ENCODE measurements around the gene GABBR2. TPM values are rescaled to one million over a fixed set of nuclear protein-coding genes. Genes with fewer than 3 reads are reported as not detected.

GABBR2 gene
- total RNA-seq, 2 experiments from 2014 or later = not detected

DNA sequence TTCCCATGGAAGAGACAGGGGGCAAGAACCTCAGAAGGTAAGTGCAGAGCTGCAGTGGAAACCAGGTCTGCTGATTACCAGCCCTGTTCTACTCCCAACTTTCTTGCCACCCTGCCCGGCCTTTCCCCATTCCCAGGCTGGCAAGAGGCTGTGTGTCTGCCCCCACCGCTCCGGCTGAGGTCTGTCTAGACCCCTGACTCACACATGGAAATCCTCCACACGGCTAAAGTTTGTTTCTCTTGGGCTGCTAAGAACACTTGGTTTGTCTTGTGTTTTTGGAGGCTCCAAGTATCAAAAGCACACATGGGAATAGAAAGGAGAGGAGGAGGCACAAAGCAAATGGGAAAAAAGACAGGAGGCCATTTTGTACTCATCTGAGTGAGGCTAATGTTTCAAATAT, 168.3 kb downstream of the GABBR2 start:
- Mint-ChIP-seq H3K27ac (no peak overlapping the region), H3K4me3 (no peak overlapping the region), H3K4me1 (no peaks in the 10 kb centered on the region), H3K9me3 (ENCODE audit: low read depth) (no peaks in the 10 kb centered on the region), H3K36me3 (ENCODE audit: low read depth) (no peaks in the 10 kb centered on the region), H3K27me3 (peaks cover 11% of the 10 kb centered on the region)
- ATAC-seq (no peak), DNase-seq (no peak)
- ChIA-PET POLR2A (no interaction called here), CTCF (no interaction called here)
- intact Hi-C loops (cut with DNase I, micrococcal nuclease) = loop anchor here in 1 of 2 experiments (10.0 kb wide), 1 partner anchor 234 kb away; no protein-coding TSS in a partner anchor

- ChIA-PET CTCF (no interaction called here), POLR2A (no interaction called here)
- intact Hi-C loops (cut with DNase I, micrococcal nuclease) = loop anchor here (5.0 to 10.0 kb wide), 3 partner anchors 165 to 237 kb away; partner anchors contain the start of gene GABBR2 (in 1 of the 2)
- no peaks in the 10 kb centered on the region for H3K4me1 Mint-ChIP-seq
- H3K4me3 Mint-ChIP-seq = no peak overlapping the region
- H3K9me3 Mint-ChIP-seq (ENCODE audit: low read depth) = no peaks in the 10 kb centered on the region
- no peak overlapping the region for H3K27ac Mint-ChIP-seq
- ATAC-seq (no peak), DNase-seq (no peak)
- H3K27me3 Mint-ChIP-seq = peaks cover 11% of the 10 kb centered on the region
- H3K36me3 Mint-ChIP-seq (ENCODE audit: low read depth) = no peaks in the 10 kb centered on the region
Observed at GRCh38 chr9:98539954-98540353, 168.8 kb downstream of the GABBR2 start.

DNA sequence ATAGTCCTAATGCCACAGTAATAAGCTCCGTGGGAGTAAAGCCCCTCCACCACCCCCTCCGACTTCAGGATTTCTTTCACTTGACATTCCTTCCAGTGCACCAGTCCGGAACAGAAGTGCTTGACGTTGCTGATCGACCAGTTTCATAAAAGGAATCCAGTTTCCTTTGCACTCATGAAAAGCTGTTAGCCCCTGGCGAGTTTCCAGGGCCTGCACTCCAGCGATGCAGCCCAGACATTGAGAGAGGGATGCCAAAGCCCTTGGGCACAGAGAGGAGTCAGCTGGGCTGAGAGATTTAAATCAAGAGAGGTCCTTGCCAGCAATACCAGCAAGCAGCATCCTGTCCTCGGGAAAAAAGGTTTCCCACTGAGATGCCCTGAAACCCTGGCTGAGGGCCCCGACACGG, 170.1 kb downstream of the GABBR2 start:
- Mint-ChIP-seq H3K36me3 (ENCODE audit: low read depth) (no peaks in the 10 kb centered on the region), H3K27me3 (peaks cover 4% of the 10 kb centered on the region), H3K4me3 (no peak overlapping the region), H3K27ac (no peak overlapping the region), H3K9me3 (ENCODE audit: low read depth) (no peaks in the 10 kb centered on the region), H3K4me1 (no peaks in the 10 kb centered on the region)
- ATAC-seq (no peak), DNase-seq (no peak)
- intact Hi-C loops (cut with DNase I, micrococcal nuclease) = loop anchor here (5.0 to 10.0 kb wide), 2 partner anchors 166 to 239 kb away; partner anchors contain the start of gene GABBR2 (in 1 of the 2)
- CTCF ChIA-PET = no interaction called here
- POLR2A ChIA-PET = no interaction called here

GRCh38 chr9:98538203-98538602, 170.5 kb downstream of the GABBR2 start:
- POLR2A ChIA-PET = no interaction called here
- CTCF ChIA-PET = no interaction called here
- H3K36me3 Mint-ChIP-seq (ENCODE audit: low read depth) = no peaks in the 10 kb centered on the region
- no peak overlapping the region for H3K27ac Mint-ChIP-seq
- peaks cover 4% of the 10 kb centered on the region for H3K27me3 Mint-ChIP-seq
- H3K4me3 Mint-ChIP-seq = no peak overlapping the region
- intact Hi-C loops (cut with DNase I, micrococcal nuclease) = loop anchor here (5.0 to 10.0 kb wide), 2 partner anchors 167 to 239 kb away; partner anchors contain the start of gene GABBR2 (in 1 of the 2)
- H3K9me3 Mint-ChIP-seq (ENCODE audit: low read depth) = no peaks in the 10 kb centered on the region
- ATAC-seq (no peak), DNase-seq (no peak)
- H3K4me1 Mint-ChIP-seq = no peaks in the 10 kb centered on the region

GRCh38 chr9:98536542-98537173, 172.1 kb downstream of the GABBR2 start:
- POLR2A ChIA-PET = no interaction called here
- H3K27ac Mint-ChIP-seq = no peak overlapping the region
- H3K9me3 Mint-ChIP-seq (ENCODE audit: low read depth) = no peaks in the 10 kb centered on the region
- no peaks in the 10 kb centered on the region for H3K4me1 Mint-ChIP-seq
- CTCF ChIA-PET = interaction anchor here (0.6 to 1.3 kb wide), 6 partner anchors 13 to 402 kb away, joined by 3 to 4 read pairs (median 4); no protein-coding TSS in a partner anchor
- H3K27me3 Mint-ChIP-seq = peaks cover 4% of the 10 kb centered on the region
- ATAC-seq = no peak
- peak; percentile 63 for DNase-seq
- intact Hi-C loops (cut with DNase I, micrococcal nuclease) = loop anchor here (1.0 to 10.0 kb wide), 4 partner anchors 168 to 254 kb away; partner anchors contain the start of gene GABBR2 (in 1 of the 2)
- H3K4me3 Mint-ChIP-seq = no peak overlapping the region
- H3K36me3 Mint-ChIP-seq (ENCODE audit: low read depth) = no peaks in the 10 kb centered on the region

- no peaks in the 10 kb centered on the region for H3K36me3 Mint-ChIP-seq (ENCODE audit: low read depth)
- DNase-seq (no peak), ATAC-seq (no peak)
- intact Hi-C loops (cut with DNase I, micrococcal nuclease) = loop anchor here in 1 of 2 experiments (10.0 kb wide), 1 partner anchor 171 kb away; the partner anchor contains the start of gene GABBR2
- H3K4me1 Mint-ChIP-seq = no peaks in the 10 kb centered on the region
- no peaks in the 10 kb centered on the region for H3K9me3 Mint-ChIP-seq (ENCODE audit: low read depth)
- H3K27ac Mint-ChIP-seq = no peak overlapping the region
- ChIA-PET POLR2A (no interaction called here), CTCF (no interaction called here)
- peaks cover 3% of the 10 kb centered on the region for H3K27me3 Mint-ChIP-seq
- no peak overlapping the region for H3K4me3 Mint-ChIP-seq
Observed at GRCh38 chr9:98533866-98534265, 174.9 kb downstream of the GABBR2 start.

DNA sequence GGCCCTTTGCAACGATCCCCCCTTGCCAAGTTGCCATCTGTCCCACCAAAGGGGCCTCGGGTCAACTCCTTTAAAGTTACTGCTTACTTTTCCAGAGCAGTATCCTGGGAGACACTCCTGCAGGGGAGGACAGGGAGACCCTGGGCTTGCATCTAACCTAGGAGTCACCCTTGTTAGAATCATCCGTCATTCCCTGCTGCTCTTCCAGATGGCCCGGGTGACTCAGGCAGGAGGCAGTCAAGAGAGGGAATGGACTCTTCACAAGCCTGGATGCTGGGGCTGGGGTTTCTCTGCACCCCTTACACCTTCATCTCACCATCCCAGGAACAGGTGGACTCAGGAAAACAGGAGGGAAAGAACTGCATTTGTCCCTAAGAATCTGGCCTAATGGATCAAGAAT, 175.6 kb downstream of the GABBR2 start:
- Mint-ChIP-seq H3K9me3 (ENCODE audit: low read depth) (no peaks in the 10 kb centered on the region), H3K27me3 (peaks cover 3% of the 10 kb centered on the region), H3K36me3 (ENCODE audit: low read depth) (no peaks in the 10 kb centered on the region), H3K27ac (no peak overlapping the region), H3K4me1 (no peaks in the 10 kb centered on the region), H3K4me3 (no peak overlapping the region)
- intact Hi-C loops (cut with DNase I, micrococcal nuclease) = loop anchor here in 1 of 2 experiments (10.0 kb wide), 1 partner anchor 172 kb away; the partner anchor contains the start of gene GABBR2
- CTCF ChIA-PET = no interaction called here
- POLR2A ChIA-PET = no interaction called here
- DNase-seq (no peak), ATAC-seq (no peak)

- Mint-ChIP-seq H3K4me3 (no peak overlapping the region), H3K36me3 (ENCODE audit: low read depth) (no peaks in the 10 kb centered on the region)
- CTCF ChIA-PET = no interaction called here
Observed at GRCh38 chr9:98532574-98532973, 176.2 kb downstream of the GABBR2 start.

GRCh38 chr9:98532147-98532546, 176.6 kb downstream of the GABBR2 start:
- Mint-ChIP-seq H3K4me1 (no peaks in the 10 kb centered on the region), H3K36me3 (ENCODE audit: low read depth) (no peaks in the 10 kb centered on the region), H3K9me3 (ENCODE audit: low read depth) (no peaks in the 10 kb centered on the region), H3K27me3 (peaks cover 3% of the 10 kb centered on the region), H3K4me3 (no peak overlapping the region), H3K27ac (no peak overlapping the region)
- POLR2A ChIA-PET = no interaction called here
- ATAC-seq (no peak), DNase-seq (no peak)
- intact Hi-C loops (cut with DNase I, micrococcal nuclease) = loop anchor here in 1 of 2 experiments (10.0 kb wide), 1 partner anchor 173 kb away; the partner anchor contains the start of gene GABBR2
- CTCF ChIA-PET = no interaction called here

More at GRCh38 chr9:98532574-98532973, 176.2 kb downstream of the GABBR2 start:
- no peak for ATAC-seq
- Mint-ChIP-seq H3K27me3 (peaks cover 3% of the 10 kb centered on the region), H3K9me3 (ENCODE audit: low read depth) (no peaks in the 10 kb centered on the region), H3K27ac (no peak overlapping the region), H3K4me1 (no peaks in the 10 kb centered on the region)
- POLR2A ChIA-PET = no interaction called here
- no peak for DNase-seq
- intact Hi-C loops (cut with DNase I, micrococcal nuclease) = loop anchor here in 1 of 2 experiments (10.0 kb wide), 1 partner anchor 172 kb away; the partner anchor contains the start of gene GABBR2

DNA sequence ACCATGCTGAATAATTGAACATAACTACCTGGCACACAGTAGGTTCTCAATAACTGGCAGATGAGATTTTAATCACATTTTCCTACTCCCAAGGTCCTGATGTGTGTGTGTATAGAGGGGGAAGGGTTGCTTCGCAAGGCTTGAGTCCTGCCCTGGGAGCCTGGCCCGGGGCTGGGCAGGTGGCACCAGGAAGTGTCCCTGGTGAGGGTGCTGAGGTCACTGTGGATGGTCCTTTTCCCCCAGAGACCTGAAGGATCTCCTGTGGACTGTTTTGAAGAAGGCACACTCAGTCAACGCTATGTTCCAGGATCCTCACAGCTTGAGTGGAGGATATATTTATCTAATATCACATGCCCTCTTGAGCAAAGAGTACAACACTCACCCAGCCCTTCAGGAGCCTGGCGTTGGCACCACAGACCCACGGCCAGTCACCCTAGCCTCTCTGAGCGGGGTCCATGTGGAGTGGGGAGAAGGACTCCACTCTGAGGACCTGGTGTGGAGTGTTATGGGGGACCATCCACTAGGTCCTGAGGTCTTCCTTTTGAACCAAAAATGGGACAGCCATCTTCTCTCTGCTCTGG, 177.8 kb downstream of the GABBR2 start:
- no peak for DNase-seq
- Mint-ChIP-seq H3K27ac (no peak overlapping the region), H3K36me3 (ENCODE audit: low read depth) (no peaks in the 10 kb centered on the region), H3K27me3 (peaks cover 6% of the 10 kb centered on the region), H3K4me3 (no peak overlapping the region), H3K4me1 (no peaks in the 10 kb centered on the region), H3K9me3 (ENCODE audit: low read depth) (peaks cover 2% of the 10 kb centered on the region)
- ChIA-PET CTCF (no interaction called here), POLR2A (no interaction called here)
- ATAC-seq = no peak
- intact Hi-C loops (cut with DNase I, micrococcal nuclease) = loop anchor here in 1 of 2 experiments (10.0 kb wide), 1 partner anchor 174 kb away; the partner anchor contains the start of gene GABBR2

- no peak overlapping the region for H3K4me3 Mint-ChIP-seq
- no peak for ATAC-seq
- intact Hi-C loops (cut with DNase I, micrococcal nuclease) = loop anchor here in 1 of 2 experiments (10.0 kb wide), 1 partner anchor 175 kb away; the partner anchor contains the start of gene GABBR2
- no peak overlapping the region for H3K27ac Mint-ChIP-seq
- H3K4me1 Mint-ChIP-seq = no peaks in the 10 kb centered on the region
- ChIA-PET POLR2A (no interaction called here), CTCF (no interaction called here)
- H3K36me3 Mint-ChIP-seq (ENCODE audit: low read depth) = no peaks in the 10 kb centered on the region
- H3K27me3 Mint-ChIP-seq = peaks cover 6% of the 10 kb centered on the region
- DNase-seq = no peak
- H3K9me3 Mint-ChIP-seq (ENCODE audit: low read depth) = peaks cover 2% of the 10 kb centered on the region
Observed at GRCh38 chr9:98530275-98530674, 178.5 kb downstream of the GABBR2 start.

GRCh38 chr9:98529841-98530240, 178.9 kb downstream of the GABBR2 start:
- peaks cover 6% of the 10 kb centered on the region for H3K27me3 Mint-ChIP-seq
- intact Hi-C loops (cut with DNase I, micrococcal nuclease) = loop anchor here in 1 of 2 experiments (10.0 kb wide), 1 partner anchor 175 kb away; the partner anchor contains the start of gene GABBR2
- DNase-seq = no peak
- H3K36me3 Mint-ChIP-seq (ENCODE audit: low read depth) = no peaks in the 10 kb centered on the region
- H3K4me3 Mint-ChIP-seq = no peak overlapping the region
- no peaks in the 10 kb centered on the region for H3K4me1 Mint-ChIP-seq
- no peak overlapping the region for H3K27ac Mint-ChIP-seq
- peaks cover 2% of the 10 kb centered on the region for H3K9me3 Mint-ChIP-seq (ENCODE audit: low read depth)
- CTCF ChIA-PET = no interaction called here
- no peak for ATAC-seq
- POLR2A ChIA-PET = no interaction called here

All from activated CD4-positive, alpha-beta T cell treated with anti-CD3 and anti-CD28 coated beads for 36 hours (primary cell).